HepG2 (cell line): ENCODE data around the gene RHBDL1. TPM values are rescaled to one million over a fixed set of nuclear protein-coding genes. Genes with fewer than 3 reads are reported as not detected.
A peak's percentile ranks its signal among the peaks of the same experiment; 100 is the strongest.

Source experiments
- AKAP8 ChIP-seq: sonication (generic); formaldehyde crosslinking; IDR thresholded peaks from 2 replicates; pipeline ENCODE4 v1.5.1; 2020; ENCODE audit warnings: mild to moderate bottlenecking, missing genetic modification reagents
- ARNT ChIP-seq: fragments of 450-650 bp; IDR thresholded peaks from 2 replicates; pipeline ENCODE4 v1.6.1; 2017
- ERF ChIP-seq: IDR thresholded peaks from 2 replicates; pipeline ENCODE4 v1.6.1; 2018; ENCODE audit warnings: missing biosample characterization, missing genetic modification reagents
- FLYWCH1 ChIP-seq: sonication (generic); formaldehyde crosslinking; IDR thresholded peaks from 2 replicates; pipeline ENCODE4 v1.8.1; 2023; ENCODE audit warnings: mild to moderate bottlenecking, missing genetic modification reagents
- FOXA1 ChIP-seq, 2 experiments: fragments of 450-650 bp in 1 of 2; sonication (generic) in 1 of 2; formaldehyde crosslinking in 1 of 2; IDR thresholded peaks; 2 replicates each; pipeline versions ENCODE4 v1.4.0 to v1.6.1; 2016 to 2020; ENCODE audit warnings: missing genetic modification reagents in 1 of 2
- GABPA ChIP-seq, 2 experiments: IDR thresholded peaks; 2 replicates each; pipeline ENCODE4 v1.6.1; 2011 to 2016; ENCODE audit warnings: low read depth in 2 of 2, low read length in 1 of 2, missing biosample characterization in 1 of 2, missing genetic modification characterization in 1 of 2
- HNF4A ChIP-seq: sonication (generic); formaldehyde crosslinking; IDR thresholded peaks from 2 replicates; pipeline ENCODE4 v1.4.0; 2020; ENCODE audit warnings: missing genetic modification reagents
- HOXD1 ChIP-seq: sonication (generic); formaldehyde crosslinking; IDR thresholded peaks from 2 replicates; pipeline ENCODE4 v1.5.0; 2020; ENCODE audit warnings: missing genetic modification reagents
- IRF2 ChIP-seq: IDR thresholded peaks from 2 replicates; pipeline ENCODE4 v1.6.1; 2018; ENCODE audit warnings: missing genetic modification reagents, missing compliant biosample characterization
- MXI1 ChIP-seq: IDR thresholded peaks from 3 replicates; pipeline ENCODE4 v1.6.1; 2012; ENCODE audit warnings: low read depth, low read length, inconsistent platforms, borderline replicate concordance
- NFE2 ChIP-seq: sonication (generic); formaldehyde crosslinking; IDR thresholded peaks from 2 replicates; pipeline ENCODE4 v1.4.0; 2020; ENCODE audit warnings: missing genetic modification reagents
- NONO ChIP-seq, 2 experiments: fragments of 450-650 bp in 1 of 2; sonication (generic) in 1 of 2; formaldehyde crosslinking in 1 of 2; IDR thresholded peaks in 1 of 2; conservative IDR thresholded peaks in 1 of 2; 2 replicates each; pipeline versions ENCODE4 v1.6.1 to v1.8.0; 2017 to 2022; ENCODE audit warnings: mild to moderate bottlenecking in 1 of 2, missing genetic modification reagents in 1 of 2, moderate library complexity in 1 of 2
- NR2F6 ChIP-seq, 2 experiments: IDR thresholded peaks; 2 replicates each; pipeline ENCODE4 v1.6.1; 2016; ENCODE audit warnings: antibody characterized with exemption in 1 of 2, mild to moderate bottlenecking in 1 of 2
- SAFB2 ChIP-seq: sonication (generic); formaldehyde crosslinking; IDR thresholded peaks from 2 replicates; pipeline ENCODE4 v1.5.1; 2020; ENCODE audit warnings: missing genetic modification reagents, low read depth, mild to moderate bottlenecking, borderline replicate concordance
- SKI ChIP-seq: fragments of 450-650 bp; IDR thresholded peaks from one replicate; pipeline ENCODE4 v1.6.1; 2018; ENCODE audit warnings: mild to moderate bottlenecking; ENCODE audit not compliant: partially characterized antibody
- SP5 ChIP-seq: IDR thresholded peaks from 2 replicates; pipeline ENCODE4 v1.6.1; 2016; ENCODE audit warnings: low read depth, borderline replicate concordance
- ZBTB7B ChIP-seq: sonication (generic); formaldehyde crosslinking; IDR thresholded peaks from 2 replicates; pipeline ENCODE4 v1.4.0; 2020; ENCODE audit warnings: missing genetic modification reagents
- ZMYM2 ChIP-seq: sonication (generic); formaldehyde crosslinking; IDR thresholded peaks from 2 replicates; pipeline ENCODE4 v1.8.0; 2022; ENCODE audit warnings: mild to moderate bottlenecking, missing genetic modification reagents
- ZNF180 ChIP-seq: sonication (generic); formaldehyde crosslinking; IDR thresholded peaks from 2 replicates; pipeline ENCODE4 v1.4.0; 2020; ENCODE audit warnings: low read depth, missing genetic modification reagents, borderline replicate concordance
- ZNF24 ChIP-seq: fragments of 450-650 bp; IDR thresholded peaks from 2 replicates; pipeline ENCODE4 v1.6.1; 2017; ENCODE audit warnings: antibody characterized with exemption, mild to moderate bottlenecking
- ZNF580 ChIP-seq: IDR thresholded peaks from 2 replicates; pipeline ENCODE4 v1.6.1; 2016; ENCODE audit warnings: low read depth, borderline replicate concordance
- polyA plus RNA-seq, 8 experiments: library from polyadenylated mRNA; depleted of rRNA in 3 of 8; stranded (reverse) in 7 of 8; unstranded in 1 of 8; fragments of >200 nt; fragmentation: Illumina TruSeq in 4 of 8; extraction: Trizol in 4 of 8; gene quantifications; 2 replicates each; pipeline versions ENCODE4 v1.2.1 to v1.2.3, GENCODE V29; 2011 to 2016; ENCODE audit warnings: low read depth in 4 of 8, missing spikeins in 1 of 8, mixed read lengths in 1 of 8; ENCODE audit not compliant: insufficient read depth in 1 of 8
- total RNA-seq, 5 experiments: library from RNA; depleted of rRNA; stranded (reverse); fragments of >200 nt; fragmentation: Illumina TruSeq; extraction: Trizol; gene quantifications; 2 replicates each; pipeline ENCODE4 v1.2.3, GENCODE V29; 2016; ENCODE audit warnings: low read depth in 1 of 5
- TF ChIP-seq, protein P1 (sequence below): sonication (generic); formaldehyde crosslinking; IDR thresholded peaks from 2 replicates; pipeline ENCODE4 v1.4.0; 2020; ENCODE audit warnings: missing genetic modification reagents, borderline replicate concordance
- TF ChIP-seq, protein P2 (sequence below): sonication (generic); formaldehyde crosslinking; IDR thresholded peaks from 2 replicates; pipeline ENCODE4 v1.5.1; 2020; ENCODE audit warnings: missing genetic modification reagents, mild to moderate bottlenecking, borderline replicate concordance

RHBDL1 gene
- total and polyA plus RNA-seq, 2 of the 13 experiments (the other 11 are each of a cell fraction or from before 2014, with no cell fraction given): 1.8 to 3.8 TPM

- TF ChIP-seq ZNF580 (CRISPR knock-in tag): no peak
- 0 out of 2 replicates have a peak, but pooled peaks have one; percentile 31 for TF ChIP-seq ERF
- TF ChIP-seq IRF2 (CRISPR knock-in tag): peak; percentile 48
- TF ChIP-seq ARNT: no peak
- no peak for TF ChIP-seq NONO (IDR thresholded peaks at IDR 0.05)
- peak; percentile 44; the same call in 1 of the 2 replicates for TF ChIP-seq NONO (CRISPR knock-in tag; conservative IDR thresholded peaks at IDR 0.05)
- no peak for TF ChIP-seq HOXD1 (CRISPR knock-in tag)
- peak; percentile 77; the same call in 1 of the 3 replicates for TF ChIP-seq MXI1
- TF ChIP-seq FLYWCH1 (CRISPR knock-in tag): no peak
- TF ChIP-seq NFE2: no peak
- TF ChIP-seq SKI: peak; percentile 19
- TF ChIP-seq FOXA1 (IDR thresholded peaks at IDR 0.05): no peak
- TF ChIP-seq FOXA1 (CRISPR knock-in tag; IDR thresholded peaks at IDR 0.05): peak; percentile 31; the same call in 1 of the 2 replicates
- TF ChIP-seq HNF4A (CRISPR knock-in tag): peak; percentile 68
- peak; percentile 38; the same call in 1 of the 2 replicates for TF ChIP-seq SP5
- no peak for TF ChIP-seq ZNF24
- no peak; the same call in 1 of the 2 replicates for TF ChIP-seq SAFB2 (CRISPR knock-in tag)
- TF ChIP-seq ZNF180 (CRISPR knock-in tag): no peak
- TF ChIP-seq AKAP8 (CRISPR knock-in tag): peak; percentile 86; the same call in 1 of the 2 replicates
- TF ChIP-seq, protein P1, sequence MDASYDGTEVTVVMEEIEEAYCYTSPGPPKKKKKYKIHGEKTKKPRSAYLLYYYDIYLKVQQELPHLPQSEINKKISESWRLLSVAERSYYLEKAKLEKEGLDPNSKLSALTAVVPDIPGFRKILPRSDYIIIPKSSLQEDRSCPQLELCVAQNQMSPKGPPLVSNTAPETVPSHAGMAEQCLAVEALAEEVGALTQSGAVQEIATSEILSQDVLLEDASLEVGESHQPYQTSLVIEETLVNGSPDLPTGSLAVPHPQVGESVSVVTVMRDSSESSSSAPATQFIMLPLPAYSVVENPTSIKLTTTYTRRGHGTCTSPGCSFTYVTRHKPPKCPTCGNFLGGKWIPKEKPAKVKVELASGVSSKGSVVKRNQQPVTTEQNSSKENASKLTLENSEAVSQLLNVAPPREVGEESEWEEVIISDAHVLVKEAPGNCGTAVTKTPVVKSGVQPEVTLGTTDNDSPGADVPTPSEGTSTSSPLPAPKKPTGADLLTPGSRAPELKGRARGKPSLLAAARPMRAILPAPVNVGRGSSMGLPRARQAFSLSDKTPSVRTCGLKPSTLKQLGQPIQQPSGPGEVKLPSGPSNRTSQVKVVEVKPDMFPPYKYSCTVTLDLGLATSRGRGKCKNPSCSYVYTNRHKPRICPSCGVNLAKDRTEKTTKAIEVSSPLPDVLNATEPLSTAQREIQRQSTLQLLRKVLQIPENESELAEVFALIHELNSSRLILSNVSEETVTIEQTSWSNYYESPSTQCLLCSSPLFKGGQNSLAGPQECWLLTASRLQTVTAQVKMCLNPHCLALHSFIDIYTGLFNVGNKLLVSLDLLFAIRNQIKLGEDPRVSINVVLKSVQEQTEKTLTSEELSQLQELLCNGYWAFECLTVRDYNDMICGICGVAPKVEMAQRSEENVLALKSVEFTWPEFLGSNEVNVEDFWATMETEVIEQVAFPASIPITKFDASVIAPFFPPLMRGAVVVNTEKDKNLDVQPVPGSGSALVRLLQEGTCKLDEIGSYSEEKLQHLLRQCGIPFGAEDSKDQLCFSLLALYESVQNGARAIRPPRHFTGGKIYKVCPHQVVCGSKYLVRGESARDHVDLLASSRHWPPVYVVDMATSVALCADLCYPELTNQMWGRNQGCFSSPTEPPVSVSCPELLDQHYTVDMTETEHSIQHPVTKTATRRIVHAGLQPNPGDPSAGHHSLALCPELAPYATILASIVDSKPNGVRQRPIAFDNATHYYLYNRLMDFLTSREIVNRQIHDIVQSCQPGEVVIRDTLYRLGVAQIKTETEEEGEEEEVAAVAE (CRISPR knock-in tag): peak; percentile 37; the same call in 1 of the 2 replicates
- TF ChIP-seq, protein P2, sequence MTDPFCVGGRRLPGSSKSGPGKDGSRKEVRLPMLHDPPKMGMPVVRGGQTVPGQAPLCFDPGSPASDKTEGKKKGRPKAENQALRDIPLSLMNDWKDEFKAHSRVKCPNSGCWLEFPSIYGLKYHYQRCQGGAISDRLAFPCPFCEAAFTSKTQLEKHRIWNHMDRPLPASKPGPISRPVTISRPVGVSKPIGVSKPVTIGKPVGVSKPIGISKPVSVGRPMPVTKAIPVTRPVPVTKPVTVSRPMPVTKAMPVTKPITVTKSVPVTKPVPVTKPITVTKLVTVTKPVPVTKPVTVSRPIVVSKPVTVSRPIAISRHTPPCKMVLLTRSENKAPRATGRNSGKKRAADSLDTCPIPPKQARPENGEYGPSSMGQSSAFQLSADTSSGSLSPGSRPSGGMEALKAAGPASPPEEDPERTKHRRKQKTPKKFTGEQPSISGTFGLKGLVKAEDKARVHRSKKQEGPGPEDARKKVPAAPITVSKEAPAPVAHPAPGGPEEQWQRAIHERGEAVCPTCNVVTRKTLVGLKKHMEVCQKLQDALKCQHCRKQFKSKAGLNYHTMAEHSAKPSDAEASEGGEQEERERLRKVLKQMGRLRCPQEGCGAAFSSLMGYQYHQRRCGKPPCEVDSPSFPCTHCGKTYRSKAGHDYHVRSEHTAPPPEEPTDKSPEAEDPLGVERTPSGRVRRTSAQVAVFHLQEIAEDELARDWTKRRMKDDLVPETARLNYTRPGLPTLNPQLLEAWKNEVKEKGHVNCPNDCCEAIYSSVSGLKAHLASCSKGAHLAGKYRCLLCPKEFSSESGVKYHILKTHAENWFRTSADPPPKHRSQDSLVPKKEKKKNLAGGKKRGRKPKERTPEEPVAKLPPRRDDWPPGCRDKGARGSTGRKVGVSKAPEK (CRISPR knock-in tag): no peak
- 0 out of 2 replicates have a peak, but pooled peaks have one; percentile 39 for TF ChIP-seq ZBTB7B (CRISPR knock-in tag)
- no peak for TF ChIP-seq ZMYM2 (CRISPR knock-in tag)
- no peak; the same call in 1 of the 2 replicates for TF ChIP-seq NR2F6 (IDR thresholded peaks at IDR 0.05)
- TF ChIP-seq NR2F6 (CRISPR knock-in tag; IDR thresholded peaks at IDR 0.05): peak; percentile 60; the same call in 1 of the 2 replicates
- TF ChIP-seq GABPA (IDR thresholded peaks at IDR 0.05; ENCODE audit: low read depth, low read length): no peak
- peak; percentile 38; the same call in 1 of the 2 replicates for TF ChIP-seq GABPA (CRISPR knock-in tag; IDR thresholded peaks at IDR 0.05; ENCODE audit: low read depth)
These were observed 27.2 kb upstream of the RHBDL1 start (continued) for GRCh38 chr16:648071-648780.
